ENCODE measurements around the gene PPIH.
"Not testable (repeated sequence)": the region's sequence is repeated elsewhere in the genome, so short reads cannot be mapped to it uniquely, and the experiment has no call there.

Gene PPIH

GRCh38 chr1:42681741-42682483, 23.7 kb downstream of the PPIH start, which contains the start of gene YBX1:
Gene YBX1, plus strand, starts transcription at chr1:42682418. Its CDS starts 148 bp downstream, at chr1:42682566.
- peak within 1 kb of the TSS; percentile 67 for H3K27ac ChIP-seq (ENCODE audit: low read depth, low read length)
- H3K36me3 ChIP-seq (ENCODE audit: insufficient read depth, low read length): peaks cover 24% of the 10 kb centered on the region
- peak within 1 kb of the TSS; percentile 62 for H2AFZ ChIP-seq (ENCODE audit: low read length, unreplicated experiment)
- no peaks in the 10 kb centered on the region for H3K27me3 ChIP-seq (ENCODE audit: insufficient read depth, low read length)
- H3K79me2 ChIP-seq (ENCODE audit: control insufficient read depth, insufficient read depth, low read length, unreplicated experiment): peaks cover 59% of the 10 kb centered on the region
- H3K4me3 ChIP-seq (ENCODE audit: low read depth, low read length): peak within 1 kb of the TSS; percentile 96
- H3K4me1 ChIP-seq (ENCODE audit: control insufficient read depth, insufficient read depth, low read length, unreplicated experiment): peaks cover 43% of the 10 kb centered on the region

- Histone ChIP-seq H3K4me3 (ENCODE audit: low read depth, low read length) (peak overlapping the region; percentile 96), H3K36me3 (ENCODE audit: insufficient read depth, low read length) (peaks cover 26% of the 10 kb centered on the region), H3K79me2 (ENCODE audit: control insufficient read depth, insufficient read depth, low read length, unreplicated experiment) (peaks cover 64% of the 10 kb centered on the region), H3K4me1 (ENCODE audit: control insufficient read depth, insufficient read depth, low read length, unreplicated experiment) (peaks cover 44% of the 10 kb centered on the region), H3K27ac (ENCODE audit: low read depth, low read length) (peak overlapping the region; percentile 32)
- H3K27me3 ChIP-seq (ENCODE audit: insufficient read depth, low read length); H2AFZ ChIP-seq (ENCODE audit: low read length, unreplicated experiment): not testable (repeated sequence)
These were observed 24.2 kb downstream of the PPIH start for GRCh38 chr1:42682484-42682738.

DNA sequence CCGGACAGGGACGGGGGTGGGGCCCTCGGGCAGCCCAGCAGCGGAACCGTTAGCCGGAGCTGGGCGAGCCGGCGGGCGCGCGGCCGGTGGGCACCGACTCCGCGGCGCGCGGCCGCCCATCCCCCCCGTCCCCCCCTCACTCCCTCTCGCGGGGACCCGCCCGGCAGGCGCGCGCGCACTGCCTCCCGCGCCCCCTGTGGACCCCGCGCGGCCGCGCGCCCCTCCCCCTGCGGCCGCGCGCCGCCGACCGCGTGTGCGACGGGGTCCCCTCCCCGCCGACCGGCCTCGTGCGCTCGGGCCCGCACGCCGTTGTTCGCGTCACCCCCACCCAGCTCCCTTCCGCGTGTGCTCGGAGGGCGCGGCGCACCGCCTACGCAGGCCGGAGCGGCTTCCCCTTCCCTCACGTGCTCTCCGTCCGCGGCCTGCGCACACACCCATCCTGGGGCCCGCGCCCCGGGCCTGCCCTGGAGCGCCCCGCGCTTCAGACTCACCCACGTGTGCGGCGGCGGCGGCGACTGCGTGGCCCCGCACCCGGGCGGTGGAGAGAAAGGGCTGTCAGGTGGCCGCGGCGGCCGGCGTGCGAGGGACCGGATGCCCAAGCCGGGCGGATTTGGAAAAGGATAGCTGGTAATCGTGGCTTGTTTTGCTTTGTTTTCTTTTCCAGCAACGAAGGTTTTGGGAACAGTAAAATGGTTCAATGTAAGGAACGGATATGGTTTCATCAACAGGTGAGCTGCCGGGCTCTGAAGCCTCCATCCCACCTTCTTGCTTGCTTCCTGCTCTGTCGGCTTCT, 24.7 kb downstream of the PPIH start:
- Histone ChIP-seq H3K4me3 (ENCODE audit: low read depth, low read length) (peak overlapping the region; percentile 96), H3K79me2 (ENCODE audit: control insufficient read depth, insufficient read depth, low read length, unreplicated experiment) (peaks cover 69% of the 10 kb centered on the region), H2AFZ (ENCODE audit: low read length, unreplicated experiment) (no peak overlapping the region), H3K27ac (ENCODE audit: low read depth, low read length) (peak overlapping the region; percentile 44), H3K27me3 (ENCODE audit: insufficient read depth, low read length) (no peaks in the 10 kb centered on the region), H3K36me3 (ENCODE audit: insufficient read depth, low read length) (peaks cover 31% of the 10 kb centered on the region), H3K4me1 (ENCODE audit: control insufficient read depth, insufficient read depth, low read length, unreplicated experiment) (peaks cover 48% of the 10 kb centered on the region)

- peaks cover 60% of the 10 kb centered on the region for H3K4me1 ChIP-seq (ENCODE audit: control insufficient read depth, insufficient read depth, low read length, unreplicated experiment)
- H3K27ac ChIP-seq (ENCODE audit: low read depth, low read length): no peak overlapping the region
- peaks cover 37% of the 10 kb centered on the region for H3K36me3 ChIP-seq (ENCODE audit: insufficient read depth, low read length)
These were observed 25.9 kb downstream of the PPIH start for GRCh38 chr1:42684139-42684538.

GRCh38 chr1:42686418-42686817, 28.2 kb downstream of the PPIH start:
- peaks cover 88% of the 10 kb centered on the region for H3K79me2 ChIP-seq (ENCODE audit: control insufficient read depth, insufficient read depth, low read length, unreplicated experiment)

More at GRCh38 chr1:42684139-42684538, 25.9 kb downstream of the PPIH start:
- Histone ChIP-seq H3K4me3 (ENCODE audit: low read depth, low read length) (peak overlapping the region; percentile 96), H2AFZ (ENCODE audit: low read length, unreplicated experiment) (no peak overlapping the region), H3K27me3 (ENCODE audit: insufficient read depth, low read length) (no peaks in the 10 kb centered on the region), H3K79me2 (ENCODE audit: control insufficient read depth, insufficient read depth, low read length, unreplicated experiment) (peaks cover 81% of the 10 kb centered on the region)

GRCh38 chr1:42689912-42690311, 31.7 kb downstream of the PPIH start:
- H2AFZ ChIP-seq (ENCODE audit: low read length, unreplicated experiment): no peak overlapping the region
- no peak overlapping the region for H3K4me3 ChIP-seq (ENCODE audit: low read depth, low read length)
- H3K27ac ChIP-seq (ENCODE audit: low read depth, low read length): no peak overlapping the region
- peaks cover 43% of the 10 kb centered on the region for H3K36me3 ChIP-seq (ENCODE audit: insufficient read depth, low read length)
- peaks cover 50% of the 10 kb centered on the region for H3K4me1 ChIP-seq (ENCODE audit: control insufficient read depth, insufficient read depth, low read length, unreplicated experiment)
- peaks cover 100% of the 10 kb centered on the region for H3K79me2 ChIP-seq (ENCODE audit: control insufficient read depth, insufficient read depth, low read length, unreplicated experiment)
- H3K27me3 ChIP-seq (ENCODE audit: insufficient read depth, low read length): no peaks in the 10 kb centered on the region

More at GRCh38 chr1:42686418-42686817, 28.2 kb downstream of the PPIH start:
- H3K36me3 ChIP-seq (ENCODE audit: insufficient read depth, low read length): peaks cover 37% of the 10 kb centered on the region
- H3K4me3 ChIP-seq (ENCODE audit: low read depth, low read length): peak overlapping the region; percentile 37
- H3K4me1 ChIP-seq (ENCODE audit: control insufficient read depth, insufficient read depth, low read length, unreplicated experiment): peaks cover 58% of the 10 kb centered on the region
- H2AFZ ChIP-seq (ENCODE audit: low read length, unreplicated experiment): no peak overlapping the region
- no peak overlapping the region for H3K27ac ChIP-seq (ENCODE audit: low read depth, low read length)
- H3K27me3 ChIP-seq (ENCODE audit: insufficient read depth, low read length): no peaks in the 10 kb centered on the region

- H3K79me2 ChIP-seq (ENCODE audit: control insufficient read depth, insufficient read depth, low read length, unreplicated experiment): peaks cover 100% of the 10 kb centered on the region
- peaks cover 43% of the 10 kb centered on the region for H3K4me1 ChIP-seq (ENCODE audit: control insufficient read depth, insufficient read depth, low read length, unreplicated experiment)
- H3K27me3 ChIP-seq (ENCODE audit: insufficient read depth, low read length): no peaks in the 10 kb centered on the region
- H3K27ac ChIP-seq (ENCODE audit: low read depth, low read length): no peak overlapping the region
- peaks cover 44% of the 10 kb centered on the region for H3K36me3 ChIP-seq (ENCODE audit: insufficient read depth, low read length)
- no peak overlapping the region for H2AFZ ChIP-seq (ENCODE audit: low read length, unreplicated experiment)
- no peak overlapping the region for H3K4me3 ChIP-seq (ENCODE audit: low read depth, low read length)
These were observed 32.4 kb downstream of the PPIH start for GRCh38 chr1:42690477-42691156.

- Histone ChIP-seq H3K4me3 (ENCODE audit: low read depth, low read length) (no peak overlapping the region), H3K27ac (ENCODE audit: low read depth, low read length) (no peak overlapping the region), H2AFZ (ENCODE audit: low read length, unreplicated experiment) (no peak overlapping the region), H3K27me3 (ENCODE audit: insufficient read depth, low read length) (no peaks in the 10 kb centered on the region), H3K79me2 (ENCODE audit: control insufficient read depth, insufficient read depth, low read length, unreplicated experiment) (peaks cover 100% of the 10 kb centered on the region), H3K36me3 (ENCODE audit: insufficient read depth, low read length) (peaks cover 48% of the 10 kb centered on the region), H3K4me1 (ENCODE audit: control insufficient read depth, insufficient read depth, low read length, unreplicated experiment) (peaks cover 38% of the 10 kb centered on the region)
These were observed 32.9 kb downstream of the PPIH start for GRCh38 chr1:42691157-42691498.

DNA sequence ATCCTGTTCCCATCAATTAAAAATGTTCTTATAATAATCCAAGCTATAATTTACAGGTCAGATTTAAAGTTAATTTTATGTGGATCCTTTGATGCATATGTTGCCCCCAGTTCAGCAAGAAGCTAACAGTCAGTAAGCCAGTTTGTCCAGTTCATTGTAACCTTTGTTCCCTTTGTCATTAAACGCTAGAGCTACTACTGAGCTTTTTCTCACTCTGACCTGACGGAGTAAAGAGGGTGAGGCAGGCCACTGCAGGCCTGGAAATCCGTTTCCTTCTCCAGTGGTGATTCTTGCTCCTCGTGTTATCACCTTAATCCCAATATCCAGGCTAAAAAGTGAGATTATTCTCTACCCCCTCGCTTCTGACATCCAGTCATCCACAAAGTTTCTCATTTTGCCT, 34.2 kb downstream of the PPIH start:
- peaks cover 50% of the 10 kb centered on the region for H3K36me3 ChIP-seq (ENCODE audit: insufficient read depth, low read length)
- H3K4me3 ChIP-seq (ENCODE audit: low read depth, low read length): no peak overlapping the region
- peaks cover 29% of the 10 kb centered on the region for H3K4me1 ChIP-seq (ENCODE audit: control insufficient read depth, insufficient read depth, low read length, unreplicated experiment)
- H3K27me3 ChIP-seq (ENCODE audit: insufficient read depth, low read length): no peaks in the 10 kb centered on the region
- H2AFZ ChIP-seq (ENCODE audit: low read length, unreplicated experiment): no peak overlapping the region
- H3K27ac ChIP-seq (ENCODE audit: low read depth, low read length): no peak overlapping the region
- peaks cover 98% of the 10 kb centered on the region for H3K79me2 ChIP-seq (ENCODE audit: control insufficient read depth, insufficient read depth, low read length, unreplicated experiment)

DNA sequence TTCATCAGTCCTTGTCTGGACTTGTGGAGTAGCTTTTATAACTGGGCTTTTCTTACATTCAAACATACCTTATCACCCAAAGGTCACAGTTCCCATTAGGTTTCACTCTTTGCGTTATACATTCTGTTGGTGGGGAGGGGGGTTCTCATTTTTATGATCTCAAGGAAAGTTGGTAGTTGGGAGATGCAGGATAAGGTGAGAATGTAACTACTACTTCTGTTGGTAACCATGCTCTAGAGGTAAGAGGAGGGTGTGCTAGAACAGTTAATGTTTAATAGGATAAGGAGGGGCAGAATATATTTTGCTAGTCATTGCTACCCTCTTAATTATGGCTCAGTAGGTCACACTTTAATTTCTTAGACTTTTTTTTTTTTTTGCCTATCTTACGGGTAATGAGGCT, 34.7 kb downstream of the PPIH start:
- Histone ChIP-seq H3K27me3 (ENCODE audit: insufficient read depth, low read length) (no peaks in the 10 kb centered on the region), H2AFZ (ENCODE audit: low read length, unreplicated experiment) (no peak overlapping the region), H3K36me3 (ENCODE audit: insufficient read depth, low read length) (peaks cover 50% of the 10 kb centered on the region), H3K4me1 (ENCODE audit: control insufficient read depth, insufficient read depth, low read length, unreplicated experiment) (peaks cover 25% of the 10 kb centered on the region), H3K79me2 (ENCODE audit: control insufficient read depth, insufficient read depth, low read length, unreplicated experiment) (peaks cover 95% of the 10 kb centered on the region), H3K27ac (ENCODE audit: low read depth, low read length) (no peak overlapping the region), H3K4me3 (ENCODE audit: low read depth, low read length) (no peak overlapping the region)
